H1 (cell line): Measurements from ENCODE around the gene NSD2.
"Not testable (repeated sequence)": the region's sequence is repeated elsewhere in the genome, so short reads cannot be mapped to it uniquely, and the experiment has no call there.

ENCODE experiments used
- ASH2L ChIP-seq: fragments of 200-600, 300-600 bp; sonication (generic); IDR thresholded peaks from one replicate; pipeline ENCODE4 v1.7.1; 2017; ENCODE audit warnings: low read length
- CEBPB ChIP-seq: IDR thresholded peaks from 2 replicates; pipeline ENCODE4 v1.6.1; 2012; ENCODE audit warnings: low read depth, low read length
- CTCF ChIP-seq, 3 experiments: IDR thresholded peaks; 1 replicate in 2 of 3; 2 replicates in 1 of 3; pipeline versions ENCODE4 v1.5.1 to v1.6.1; 2011; ENCODE audit warnings: low read length in 3 of 3, mild to moderate bottlenecking in 3 of 3, inconsistent platforms in 2 of 3, low read depth in 1 of 3, moderate library complexity in 1 of 3; ENCODE audit not compliant: insufficient read depth in 1 of 3; ENCODE audit errors: control extremely low read depth in 1 of 3
- EGR1 ChIP-seq: IDR thresholded peaks from 2 replicates; pipeline ENCODE4 v1.6.1; 2011; ENCODE audit warnings: low read depth, low read length, borderline replicate concordance
- POLR2A ChIP-seq, 2 experiments: IDR thresholded peaks; 1 replicate in 1 of 2; 2 replicates in 1 of 2; pipeline ENCODE4 v1.6.1; 2011; ENCODE audit warnings: low read depth in 2 of 2, low read length in 2 of 2, mild to moderate bottlenecking in 2 of 2; ENCODE audit errors: control extremely low read depth in 1 of 2
- POLR2AphosphoS5 ChIP-seq: IDR thresholded peaks from 2 replicates; pipeline ENCODE4 v1.6.1; 2011; ENCODE audit warnings: low read depth, low read length
- RAD21 ChIP-seq, 2 experiments: IDR thresholded peaks in 1 of 2; conservative IDR thresholded peaks in 1 of 2; 2 replicates each; pipeline ENCODE4 v1.6.1; 2011; ENCODE audit warnings: low read depth in 2 of 2, low read length in 2 of 2, improper control_type of control experiment in 1 of 2, inconsistent platforms in 1 of 2, mild to moderate bottlenecking in 1 of 2, moderate library complexity in 1 of 2
- SUZ12 ChIP-seq: fragments of 200-600 bp; sonication (generic); IDR thresholded peaks from 2 replicates; pipeline ENCODE4 v1.6.1; 2012; ENCODE audit warnings: mild to moderate bottlenecking, inconsistent platforms, low read length, moderate library complexity, mixed read lengths
- USF2 ChIP-seq: IDR thresholded peaks from 2 replicates; pipeline ENCODE4 v1.6.1; 2011; ENCODE audit warnings: low read length, improper control_type of control experiment
- ZNF274 ChIP-seq: IDR thresholded peaks from 2 replicates; pipeline ENCODE4 v1.7.0; 2012; ENCODE audit warnings: low read length, borderline replicate concordance; ENCODE audit errors: extremely low read depth

- not testable (repeated sequence) for TF ChIP-seq POLR2AphosphoS5; POLR2A (IDR thresholded peaks at IDR 0.05; ENCODE audit: control extremely low read depth in 1 of 2, low read depth in 2 of 2, low read length in 2 of 2); CTCF (IDR thresholded peaks at IDR 0.05; ENCODE audit: control extremely low read depth in 1 of 3, insufficient read depth in 1 of 3, low read depth in 1 of 3, low read length in 3 of 3); SUZ12; EGR1; ASH2L; USF2; CEBPB; ZNF274; RAD21 (IDR thresholded peaks at IDR 0.05 in 1 of 2, conservative IDR thresholded peaks at IDR 0.05 in 1 of 2; ENCODE audit: low read depth in 2 of 2, low read length in 2 of 2)
Observed at GRCh38 chr4:1993718-1994516, 122.7 kb downstream of the NSD2 start.
